Activated T-cell treated with anti-CD3 and anti-CD28 coated beads, Interleukin-2, amount 50 U/mL, for 24 hours (primary cell): ENCODE results near the gene TTLL4.

Experiments used
- DNase-seq: peaks from one replicate; pipeline ENCODE4 v3.0.0-alpha.2; 2020
- H3K27ac Mint-ChIP-seq: 2 replicates; pipeline ENCODE4 v1.8.0; 2020; ENCODE audit warnings: mild to moderate bottlenecking, mixed read lengths
- H3K27me3 Mint-ChIP-seq: 2 replicates; pipeline ENCODE4 v1.8.0; 2020; ENCODE audit warnings: mixed read lengths
- H3K36me3 Mint-ChIP-seq: 2 replicates; pipeline ENCODE4 v1.8.0; 2020; ENCODE audit warnings: low read depth, mixed read lengths
- H3K4me1 Mint-ChIP-seq: 2 replicates; pipeline ENCODE4 v1.8.0; 2020; ENCODE audit warnings: low read depth, mixed read lengths
- H3K4me3 Mint-ChIP-seq: 2 replicates; pipeline ENCODE4 v1.8.0; 2020; ENCODE audit warnings: mild to moderate bottlenecking, moderate library complexity, mixed read lengths
- H3K9me3 Mint-ChIP-seq: 2 replicates; pipeline ENCODE4 v1.8.0; 2020; ENCODE audit warnings: mixed read lengths

The TTLL4 gene

GRCh38 chr2:218701806-218702205 is 8.8 kb upstream of the TTLL4 start:
- H3K4me1 Mint-ChIP-seq, result no peaks in the 10 kb centered on the region
- H3K36me3 Mint-ChIP-seq, result peaks cover 13% of the 10 kb centered on the region
- no peak for DNase-seq
- H3K27ac Mint-ChIP-seq, result no peak overlapping the region
- no peaks in the 10 kb centered on the region for H3K9me3 Mint-ChIP-seq
- no peaks in the 10 kb centered on the region for H3K27me3 Mint-ChIP-seq
- H3K4me3 Mint-ChIP-seq, result no peak overlapping the region

DNA sequence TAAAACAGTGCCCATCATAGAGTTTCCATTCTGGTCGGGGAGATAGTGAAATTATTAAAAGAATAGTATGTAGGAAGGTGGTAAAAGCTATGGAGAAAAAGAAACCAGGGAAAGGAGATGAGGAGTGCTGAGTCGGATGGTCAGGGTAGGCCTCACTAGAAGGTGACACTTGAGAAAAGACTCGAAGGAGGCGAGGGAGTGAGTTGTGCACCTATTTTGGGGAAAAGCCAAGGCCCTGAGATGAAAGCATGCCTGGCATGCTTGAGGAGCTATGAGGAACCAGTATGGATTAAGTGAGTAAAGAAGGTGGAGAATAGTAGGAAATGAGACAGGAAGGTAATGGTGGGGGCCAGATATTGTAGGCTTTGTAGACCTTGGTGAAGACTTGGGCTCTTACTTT is 7.3 kb upstream of the TTLL4 start:
- no peak for DNase-seq
- Mint-ChIP-seq H3K27ac (no peak overlapping the region), H3K9me3 (no peaks in the 10 kb centered on the region), H3K4me1 (peaks cover 1% of the 10 kb centered on the region), H3K27me3 (no peaks in the 10 kb centered on the region), H3K4me3 (no peak overlapping the region), H3K36me3 (peaks cover 11% of the 10 kb centered on the region)

GRCh38 chr2:218708086-218708485 is 2.5 kb upstream of the TTLL4 start:
- peaks cover 9% of the 10 kb centered on the region for H3K36me3 Mint-ChIP-seq
- H3K27me3 Mint-ChIP-seq, result no peaks in the 10 kb centered on the region
- H3K9me3 Mint-ChIP-seq, result no peaks in the 10 kb centered on the region
- no peak overlapping the region for H3K4me3 Mint-ChIP-seq
- no peak for DNase-seq
- H3K27ac Mint-ChIP-seq, result no peak overlapping the region
- peaks cover 13% of the 10 kb centered on the region for H3K4me1 Mint-ChIP-seq

- Mint-ChIP-seq H3K36me3 (peaks cover 12% of the 10 kb centered on the region), H3K27ac (no peak overlapping the region), H3K9me3 (no peaks in the 10 kb centered on the region), H3K4me1 (peaks cover 21% of the 10 kb centered on the region), H3K27me3 (no peaks in the 10 kb centered on the region), H3K4me3 (peak overlapping the region; percentile 89)
- no peak for DNase-seq
Observed at GRCh38 chr2:218709908-218710307, 727 bp upstream of the TTLL4 start.

DNA sequence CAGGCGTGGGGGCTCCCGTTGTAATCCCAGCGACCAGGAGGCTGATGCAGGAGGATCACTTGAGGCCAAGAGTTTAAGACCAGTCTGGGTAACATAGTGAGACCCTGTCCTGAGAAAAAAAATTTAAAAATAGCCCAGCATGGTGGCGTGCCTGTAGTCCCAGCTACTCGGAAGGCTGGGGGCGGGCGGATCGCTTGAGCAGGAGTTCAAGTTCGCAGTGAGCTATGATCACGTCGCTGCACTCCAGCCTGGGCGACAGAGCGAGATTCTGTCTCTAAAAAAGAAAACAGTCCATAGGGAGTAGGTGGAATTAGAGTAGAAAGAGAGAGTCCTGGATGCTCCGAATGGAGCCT is 325 bp upstream of the TTLL4 start:
- Mint-ChIP-seq H3K4me3 (peak overlapping the region; percentile 89), H3K27ac (peak overlapping the region; percentile 93), H3K9me3 (no peaks in the 10 kb centered on the region), H3K27me3 (no peaks in the 10 kb centered on the region), H3K4me1 (peaks cover 21% of the 10 kb centered on the region), H3K36me3 (peaks cover 15% of the 10 kb centered on the region)
- no peak for DNase-seq

GRCh38 chr2:218711550-218711929 is 905 bp downstream of the TTLL4 start:
- no peaks in the 10 kb centered on the region for H3K9me3 Mint-ChIP-seq
- DNase-seq, result no peak
- H3K4me3 Mint-ChIP-seq, result peak overlapping the region; percentile 89
- peaks cover 21% of the 10 kb centered on the region for H3K4me1 Mint-ChIP-seq
- peaks cover 23% of the 10 kb centered on the region for H3K36me3 Mint-ChIP-seq
- H3K27ac Mint-ChIP-seq, result peak overlapping the region; percentile 93
- H3K27me3 Mint-ChIP-seq, result no peaks in the 10 kb centered on the region

DNA sequence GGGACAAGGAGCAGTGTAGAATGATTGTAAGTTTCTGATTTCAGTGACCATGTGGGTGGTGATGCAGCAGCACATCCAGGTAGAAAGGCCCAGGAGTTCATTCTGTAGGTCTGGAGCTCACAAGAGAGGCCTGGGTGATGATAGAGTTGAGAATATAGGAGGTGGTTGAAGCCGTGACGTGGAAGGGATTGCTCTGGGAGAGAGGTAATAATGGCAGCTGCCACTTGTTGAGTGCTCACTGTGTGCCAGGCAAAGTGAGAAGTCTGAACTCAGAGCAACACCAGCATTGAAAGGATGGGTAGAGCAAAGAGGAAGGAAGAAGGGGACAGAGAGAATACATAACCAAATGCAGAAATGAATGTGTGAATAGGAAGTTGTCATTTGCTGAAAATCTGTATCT is 3.3 kb downstream of the TTLL4 start:
- H3K9me3 Mint-ChIP-seq, result no peaks in the 10 kb centered on the region
- DNase-seq, result no peak
- peaks cover 30% of the 10 kb centered on the region for H3K4me1 Mint-ChIP-seq
- no peaks in the 10 kb centered on the region for H3K27me3 Mint-ChIP-seq
- no peak overlapping the region for H3K4me3 Mint-ChIP-seq
- H3K36me3 Mint-ChIP-seq, result peaks cover 44% of the 10 kb centered on the region
- no peak overlapping the region for H3K27ac Mint-ChIP-seq

- H3K27ac Mint-ChIP-seq, result no peak overlapping the region
- no peak overlapping the region for H3K4me3 Mint-ChIP-seq
- DNase-seq, result no peak
- H3K9me3 Mint-ChIP-seq, result no peaks in the 10 kb centered on the region
- no peaks in the 10 kb centered on the region for H3K27me3 Mint-ChIP-seq
- H3K4me1 Mint-ChIP-seq, result peaks cover 38% of the 10 kb centered on the region
- peaks cover 60% of the 10 kb centered on the region for H3K36me3 Mint-ChIP-seq
Observed at GRCh38 chr2:218716070-218716469, 5.4 kb downstream of the TTLL4 start.

- no peaks in the 10 kb centered on the region for H3K27me3 Mint-ChIP-seq
- H3K27ac Mint-ChIP-seq, result no peak overlapping the region
- no peak for DNase-seq
- H3K36me3 Mint-ChIP-seq, result peaks cover 52% of the 10 kb centered on the region
- peaks cover 33% of the 10 kb centered on the region for H3K4me1 Mint-ChIP-seq
- no peaks in the 10 kb centered on the region for H3K9me3 Mint-ChIP-seq
- no peak overlapping the region for H3K4me3 Mint-ChIP-seq
Observed at GRCh38 chr2:218717262-218717661, 6.6 kb downstream of the TTLL4 start.

DNA sequence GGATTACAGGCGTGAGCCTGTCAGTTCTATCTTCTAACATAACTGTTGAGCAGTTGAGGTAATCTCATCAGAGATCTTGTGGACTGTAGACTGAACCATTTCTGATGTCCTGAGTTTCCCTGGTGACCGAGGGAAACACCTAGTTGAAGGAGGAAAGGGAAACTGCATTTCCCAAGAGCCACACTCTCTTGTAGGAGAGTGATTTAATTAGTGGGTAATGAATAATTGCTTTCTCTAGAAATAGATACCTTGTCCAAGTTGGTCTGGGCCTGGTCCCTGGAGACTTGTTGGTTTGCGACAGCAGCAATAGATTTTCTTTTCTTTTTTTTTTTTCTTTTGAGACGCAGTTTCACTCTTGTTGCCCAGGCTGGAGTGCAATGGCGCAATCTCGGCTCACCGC is 7.4 kb downstream of the TTLL4 start:
- Mint-ChIP-seq H3K27me3 (no peaks in the 10 kb centered on the region), H3K9me3 (no peaks in the 10 kb centered on the region), H3K4me1 (peaks cover 40% of the 10 kb centered on the region), H3K36me3 (peaks cover 52% of the 10 kb centered on the region), H3K27ac (no peak overlapping the region), H3K4me3 (no peak overlapping the region)
- DNase-seq, result no peak

DNA sequence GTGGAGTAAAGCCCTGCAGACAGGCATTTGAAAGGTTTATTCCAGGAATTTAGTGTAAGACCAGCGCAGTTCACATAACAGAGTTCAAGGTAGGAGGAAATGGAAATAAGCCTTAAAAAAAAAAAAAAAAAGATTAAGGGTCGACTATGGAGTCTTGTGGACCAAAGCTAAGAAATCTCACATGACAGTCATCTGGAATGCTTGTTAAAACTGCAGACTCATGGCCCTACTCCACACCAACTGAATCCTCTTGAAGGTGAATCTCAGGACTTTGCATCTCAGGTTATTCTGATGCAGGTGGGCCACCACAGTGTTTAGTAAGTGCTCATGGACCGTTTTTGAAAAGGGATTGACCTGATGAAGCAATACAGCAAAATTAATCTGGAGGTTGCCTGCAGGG is 8.8 kb downstream of the TTLL4 start:
- H3K4me1 Mint-ChIP-seq, result peaks cover 40% of the 10 kb centered on the region
- no peak overlapping the region for H3K27ac Mint-ChIP-seq
- H3K36me3 Mint-ChIP-seq, result peaks cover 53% of the 10 kb centered on the region
- no peak for DNase-seq
- H3K9me3 Mint-ChIP-seq, result no peaks in the 10 kb centered on the region
- H3K4me3 Mint-ChIP-seq, result no peak overlapping the region
- no peaks in the 10 kb centered on the region for H3K27me3 Mint-ChIP-seq

DNA sequence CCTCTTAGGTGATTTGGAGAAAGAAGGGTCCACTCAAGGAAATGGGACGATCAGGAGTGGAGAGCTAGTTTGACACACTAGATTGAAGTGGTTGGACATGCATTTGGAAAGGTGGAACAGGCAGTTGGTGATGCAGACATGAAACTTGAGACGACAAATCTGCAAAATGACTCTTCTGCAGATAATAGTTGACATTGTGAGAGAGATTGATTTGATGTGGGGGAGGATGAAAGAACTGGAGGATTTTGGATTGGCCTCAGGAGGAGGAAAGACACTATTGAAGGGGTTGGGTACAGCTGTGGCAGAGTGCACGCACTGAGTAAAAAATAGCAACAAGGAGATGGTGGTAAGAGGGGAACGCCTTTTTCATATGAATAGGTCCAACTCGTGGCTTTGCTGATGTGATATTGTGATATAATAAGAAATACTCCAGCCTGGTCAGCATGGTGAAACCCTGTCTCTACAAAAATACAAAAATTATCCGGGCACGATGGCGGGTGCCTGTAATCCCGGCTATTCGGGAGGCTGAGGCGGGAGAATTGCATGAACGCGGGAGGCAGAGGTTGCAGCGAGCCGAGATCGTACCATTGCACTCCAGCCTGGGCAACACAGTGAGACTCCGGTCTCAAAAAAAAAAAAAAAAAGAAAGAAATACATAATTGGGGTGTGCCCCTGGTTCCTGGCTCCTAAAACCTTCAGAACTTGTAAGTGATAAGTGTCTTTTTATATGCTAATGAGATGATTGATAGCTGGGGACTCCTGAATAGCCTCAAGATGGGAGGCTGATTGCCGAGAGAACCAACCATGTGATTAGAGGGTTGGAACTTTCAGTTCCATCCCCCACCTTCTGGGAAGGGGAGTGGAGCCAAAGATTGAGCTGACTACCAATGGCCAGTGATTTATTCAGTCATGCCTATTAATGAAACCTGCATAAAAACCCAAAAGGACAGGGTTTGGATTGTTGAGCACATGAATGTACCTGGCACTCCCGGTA is 9.7 kb downstream of the TTLL4 start:
- H3K27ac Mint-ChIP-seq, result no peak overlapping the region
- no peaks in the 10 kb centered on the region for H3K27me3 Mint-ChIP-seq
- peaks cover 40% of the 10 kb centered on the region for H3K4me1 Mint-ChIP-seq
- DNase-seq, result no peak
- H3K9me3 Mint-ChIP-seq, result no peaks in the 10 kb centered on the region
- H3K4me3 Mint-ChIP-seq, result no peak overlapping the region
- peaks cover 55% of the 10 kb centered on the region for H3K36me3 Mint-ChIP-seq

GRCh38 chr2:218721488-218721887 is 10.9 kb downstream of the TTLL4 start:
- peaks cover 6% of the 10 kb centered on the region for H3K9me3 Mint-ChIP-seq

GRCh38 chr2:218721934-218722333 is 11.3 kb downstream of the TTLL4 start:
- peaks cover 6% of the 10 kb centered on the region for H3K9me3 Mint-ChIP-seq
- no peak for DNase-seq
- no peak overlapping the region for H3K27ac Mint-ChIP-seq

More at GRCh38 chr2:218721488-218721887, 10.9 kb downstream of the TTLL4 start:
- Mint-ChIP-seq H3K27ac (no peak overlapping the region), H3K4me1 (peaks cover 40% of the 10 kb centered on the region), H3K27me3 (no peaks in the 10 kb centered on the region), H3K36me3 (peaks cover 59% of the 10 kb centered on the region), H3K4me3 (no peak overlapping the region)
- no peak for DNase-seq

GRCh38 chr2:218722419-218722818 is 11.8 kb downstream of the TTLL4 start:
- Mint-ChIP-seq H3K27me3 (no peaks in the 10 kb centered on the region), H3K36me3 (peaks cover 60% of the 10 kb centered on the region), H3K27ac (no peak overlapping the region), H3K9me3 (peaks cover 6% of the 10 kb centered on the region), H3K4me3 (no peak overlapping the region), H3K4me1 (peaks cover 32% of the 10 kb centered on the region)
- no peak for DNase-seq

More at GRCh38 chr2:218721934-218722333, 11.3 kb downstream of the TTLL4 start:
- no peak overlapping the region for H3K4me3 Mint-ChIP-seq
- H3K36me3 Mint-ChIP-seq, result peaks cover 60% of the 10 kb centered on the region
- H3K27me3 Mint-ChIP-seq, result no peaks in the 10 kb centered on the region
- H3K4me1 Mint-ChIP-seq, result peaks cover 37% of the 10 kb centered on the region
